Neural progenitor cell (in vitro differentiated cells): ENCODE results near the gene CLEC5A. TPM values are rescaled to one million over a fixed set of nuclear protein-coding genes. Genes with fewer than 3 reads are reported as not detected.

ENCODE experiments used
- DNase-seq: peaks from one replicate; pipeline ENCODE4 v3.0.0-alpha.2; 2016; ENCODE audit warnings: low spot score
- H2AFZ ChIP-seq: fragments of 200-600 bp; sonication (generic); replicated peaks from 2 replicates; pipeline ENCODE4 v1.6.1; 2016; ENCODE audit warnings: antibody characterized with exemption
- H3F3A ChIP-seq: fragments of 200-600 bp; sonication (generic); 2 replicates; pipeline ENCODE4 v1.6.1; 2016; ENCODE audit warnings: antibody characterized with exemption, low read depth
- H3K27ac ChIP-seq: fragments of 200-600 bp; sonication (generic); 2 replicates; pipeline ENCODE4 v1.5.1; 2016; ENCODE audit warnings: mild to moderate bottlenecking
- H3K27me3 ChIP-seq: fragments of 200-600 bp; sonication (generic); 2 replicates; pipeline ENCODE4 v1.6.1; 2016; ENCODE audit warnings: mild to moderate bottlenecking, moderate library complexity
- H3K36me3 ChIP-seq: fragments of 200-600 bp; sonication (generic); 2 replicates; pipeline ENCODE4 v1.5.1; 2016
- H3K4me1 ChIP-seq: fragments of 200-600 bp; sonication (generic); 2 replicates; pipeline ENCODE4 v1.6.1; 2016; ENCODE audit warnings: mixed run types
- H3K4me2 ChIP-seq: fragments of 200-600 bp; sonication (generic); 2 replicates; pipeline ENCODE4 v1.6.1; 2016
- H3K4me3 ChIP-seq: fragments of 200-600 bp; sonication (generic); 2 replicates; pipeline ENCODE4 v1.5.1; 2016
- H3K79me2 ChIP-seq: fragments of 200-600 bp; sonication (generic); 2 replicates; pipeline ENCODE4 v1.6.1; 2016; ENCODE audit warnings: low read depth
- H3K9ac ChIP-seq: fragments of 200-600 bp; sonication (generic); 2 replicates; pipeline ENCODE4 v1.6.1; 2016
- H3K9me3 ChIP-seq: fragments of 200-600 bp; sonication (generic); 2 replicates; pipeline ENCODE4 v1.5.1; 2016; ENCODE audit warnings: low read depth
- H4K20me1 ChIP-seq: fragments of 200-600 bp; sonication (generic); 2 replicates; pipeline ENCODE4 v1.6.1; 2016; ENCODE audit warnings: low read depth
- H3K27ac Mint-ChIP-seq: 3 replicates; pipeline ENCODE4 v1.8.0; 2021; ENCODE audit warnings: mixed read lengths
- H3K27me3 Mint-ChIP-seq: 2 replicates; pipeline ENCODE4 v1.8.0; 2022; ENCODE audit warnings: low read depth, mild to moderate bottlenecking, inconsistent platforms, moderate library complexity, mixed read lengths; ENCODE audit not compliant: insufficient read depth
- H3K36me3 Mint-ChIP-seq: 3 replicates; pipeline ENCODE4 v1.8.0; 2021; ENCODE audit warnings: mixed read lengths
- H3K4me1 Mint-ChIP-seq: 3 replicates; pipeline ENCODE4 v1.8.0; 2021; ENCODE audit warnings: mixed read lengths
- H3K4me3 Mint-ChIP-seq: 3 replicates; pipeline ENCODE4 v1.8.0; 2021; ENCODE audit warnings: mild to moderate bottlenecking, moderate library complexity, mixed read lengths
- H3K9me3 Mint-ChIP-seq: 3 replicates; pipeline ENCODE4 v1.8.0; 2020; ENCODE audit warnings: mixed read lengths
- CTCF ChIP-seq: fragments of 200-600 bp; sonication (generic); IDR thresholded peaks from 2 replicates; pipeline ENCODE4 v1.5.1; 2017; ENCODE audit warnings: antibody characterized with exemption, mild to moderate bottlenecking
- EZH2 ChIP-seq: fragments of 200-600 bp; sonication (generic); IDR thresholded peaks from 2 replicates; pipeline ENCODE4 v1.6.1; 2017; ENCODE audit warnings: antibody characterized with exemption, mild to moderate bottlenecking, moderate library complexity
- EZH2phosphoT487 ChIP-seq: fragments of 200-600 bp; sonication (generic); IDR thresholded peaks from 2 replicates; pipeline ENCODE4 v1.6.1; 2017; ENCODE audit warnings: antibody characterized with exemption
- total RNA-seq: library from RNA; depleted of rRNA; stranded (reverse); fragments of >200 nt; gene quantifications from 2 replicates; pipeline ENCODE4 v1.2.3, GENCODE V29; 2015; ENCODE audit warnings: low replicate concordance

The CLEC5A gene
- not detected in 2 replicates for total RNA-seq

- Mint-ChIP-seq H3K4me1 (no peaks in the 10 kb centered on the region), H3K9me3 (peaks cover 2% of the 10 kb centered on the region), H3K4me3 (no peak within 1 kb of the TSS), H3K36me3 (no peaks in the 10 kb centered on the region), H3K27ac (no peak within 1 kb of the TSS), H3K27me3 (peaks cover 2% of the 10 kb centered on the region)
- Histone ChIP-seq H3K9ac (no peak within 1 kb of the TSS), H3K4me2 (no peak within 1 kb of the TSS), H3K79me2 (no peaks in the 10 kb centered on the region), H3K27ac (no peak within 1 kb of the TSS), H3K4me1 (no peaks in the 10 kb centered on the region), H3K36me3 (no peaks in the 10 kb centered on the region), H4K20me1 (no peaks in the 10 kb centered on the region), H3K27me3 (no peaks in the 10 kb centered on the region), H3K4me3 (no peak within 1 kb of the TSS), H3K9me3 (no peaks in the 10 kb centered on the region), H3F3A (no peaks in the 10 kb centered on the region), H2AFZ (no peak within 1 kb of the TSS)
- no peak for DNase-seq
- no peak for TF ChIP-seq CTCF
- TF ChIP-seq EZH2 = no peak
- TF ChIP-seq EZH2phosphoT487 = no peak
Measured at GRCh38 chr7:141946796-141947195, at the start of gene CLEC5A. Gene CLEC5A (minus strand): TSS chr7:141946974. CDS start chr7:141946292, 682 bp downstream.

GRCh38 chr7:141993354-141993753, 46.6 kb upstream of the CLEC5A start:
- no peak overlapping the region for H3K27ac ChIP-seq
- H3K27ac Mint-ChIP-seq = no peak overlapping the region
- H3K4me3 Mint-ChIP-seq = no peak overlapping the region
- no peaks in the 10 kb centered on the region for H3K36me3 ChIP-seq
- H3K27me3 ChIP-seq = no peaks in the 10 kb centered on the region
- no peak for DNase-seq
- H3K4me3 ChIP-seq = no peak overlapping the region
- H2AFZ ChIP-seq = no peak overlapping the region
- H3K4me1 Mint-ChIP-seq = no peaks in the 10 kb centered on the region
- H3K9me3 Mint-ChIP-seq = no peaks in the 10 kb centered on the region
- no peak for TF ChIP-seq EZH2phosphoT487
- no peak for TF ChIP-seq CTCF
- TF ChIP-seq EZH2 = no peak
- no peak overlapping the region for H3K9ac ChIP-seq
- H3K4me2 ChIP-seq = no peak overlapping the region
- no peaks in the 10 kb centered on the region for H3K27me3 Mint-ChIP-seq
- no peaks in the 10 kb centered on the region for H3K36me3 Mint-ChIP-seq
- no peaks in the 10 kb centered on the region for H4K20me1 ChIP-seq
- H3K79me2 ChIP-seq = no peaks in the 10 kb centered on the region
- no peaks in the 10 kb centered on the region for H3F3A ChIP-seq
- no peaks in the 10 kb centered on the region for H3K9me3 ChIP-seq
- H3K4me1 ChIP-seq = no peaks in the 10 kb centered on the region

GRCh38 chr7:141992688-141993087, 45.9 kb upstream of the CLEC5A start:
- no peaks in the 10 kb centered on the region for H3F3A ChIP-seq
- H3K27ac Mint-ChIP-seq = no peak overlapping the region
- no peaks in the 10 kb centered on the region for H3K9me3 ChIP-seq
- no peaks in the 10 kb centered on the region for H4K20me1 ChIP-seq
- no peak for TF ChIP-seq CTCF
- TF ChIP-seq EZH2 = no peak
- no peak for TF ChIP-seq EZH2phosphoT487
- H3K4me2 ChIP-seq = no peak overlapping the region
- no peaks in the 10 kb centered on the region for H3K27me3 Mint-ChIP-seq
- no peaks in the 10 kb centered on the region for H3K4me1 Mint-ChIP-seq
- H3K9me3 Mint-ChIP-seq = no peaks in the 10 kb centered on the region
- no peak for DNase-seq
- H3K27ac ChIP-seq = no peak overlapping the region
- no peaks in the 10 kb centered on the region for H3K27me3 ChIP-seq
- no peaks in the 10 kb centered on the region for H3K4me1 ChIP-seq
- H3K79me2 ChIP-seq = no peaks in the 10 kb centered on the region
- H3K4me3 ChIP-seq = no peak overlapping the region
- no peak overlapping the region for H3K4me3 Mint-ChIP-seq
- no peak overlapping the region for H2AFZ ChIP-seq
- H3K36me3 Mint-ChIP-seq = no peaks in the 10 kb centered on the region
- no peak overlapping the region for H3K9ac ChIP-seq
- H3K36me3 ChIP-seq = no peaks in the 10 kb centered on the region
